HepG2 (cell line): ENCODE measurements around the gene ZNF48. TPM values are rescaled to one million over a fixed set of nuclear protein-coding genes. Genes with fewer than 3 reads are reported as not detected.
A peak's percentile ranks its signal among the peaks of the same experiment; 100 is the strongest.

Experiments used
- CBX5 ChIP-seq: sonication (generic); formaldehyde crosslinking; IDR thresholded peaks from 2 replicates; pipeline ENCODE4 v1.4.0; 2020; ENCODE audit warnings: missing genetic modification reagents, borderline replicate concordance
- CENPX ChIP-seq: sonication (generic); formaldehyde crosslinking; IDR thresholded peaks from 2 replicates; pipeline ENCODE4 v1.9.0; 2021; ENCODE audit warnings: mild to moderate bottlenecking, missing genetic modification reagents, moderate library complexity
- FOXJ3 ChIP-seq: sonication (generic); formaldehyde crosslinking; IDR thresholded peaks from 2 replicates; pipeline ENCODE4 v1.4.0; 2020; ENCODE audit warnings: missing genetic modification reagents, mild to moderate bottlenecking, borderline replicate concordance
- GATAD1 ChIP-seq: IDR thresholded peaks from 2 replicates; pipeline ENCODE4 v1.6.1; 2016; ENCODE audit warnings: missing genetic modification reagents, missing compliant biosample characterization
- HMGA1 ChIP-seq: sonication (generic); formaldehyde crosslinking; conservative IDR thresholded peaks from 2 replicates; pipeline ENCODE4 v1.4.0; 2020; ENCODE audit warnings: missing genetic modification reagents
- HNF4G ChIP-seq, 2 experiments: sonication (generic) in 1 of 2; formaldehyde crosslinking in 1 of 2; IDR thresholded peaks; 2 replicates each; pipeline versions ENCODE4 v1.4.0 to v1.6.1; 2011 to 2020; ENCODE audit warnings: borderline replicate concordance in 2 of 2, low read depth in 2 of 2, mild to moderate bottlenecking in 2 of 2, low read length in 1 of 2, missing genetic modification reagents in 1 of 2, moderate library complexity in 1 of 2
- ISX ChIP-seq: sonication (generic); formaldehyde crosslinking; conservative IDR thresholded peaks from 2 replicates; pipeline ENCODE4 v1.5.0; 2020; ENCODE audit warnings: missing genetic modification reagents
- NFIB ChIP-seq: sonication (generic); formaldehyde crosslinking; IDR thresholded peaks from 2 replicates; pipeline ENCODE4 v1.9.0; 2021; ENCODE audit warnings: missing genetic modification reagents, mild to moderate bottlenecking, borderline replicate concordance
- PRMT3 ChIP-seq: sonication (generic); formaldehyde crosslinking; IDR thresholded peaks from 2 replicates; pipeline ENCODE4 v1.8.1; 2022; ENCODE audit warnings: low read depth, mild to moderate bottlenecking, moderate library complexity, missing genetic modification reagents, borderline replicate concordance
- RBFOX2 ChIP-seq: fragments of 200-400 bp; formaldehyde crosslinking; IDR thresholded peaks from 2 replicates; pipeline ENCODE4 v1.6.1; 2017; ENCODE audit warnings: low read depth, mild to moderate bottlenecking, low read length
- SIN3A ChIP-seq: IDR thresholded peaks from 2 replicates; pipeline ENCODE4 v1.6.1; 2011; ENCODE audit warnings: low read depth, mild to moderate bottlenecking, control low read depth, low read length, borderline replicate concordance
- SOX6 ChIP-seq, 2 experiments: fragments of 450-650 bp in 1 of 2; sonication (generic) in 1 of 2; formaldehyde crosslinking in 1 of 2; IDR thresholded peaks; 2 replicates each; pipeline versions ENCODE4 v1.4.0 to v1.6.1; 2017 to 2020; ENCODE audit warnings: antibody characterized with exemption in 1 of 2, mild to moderate bottlenecking in 1 of 2, missing genetic modification reagents in 1 of 2
- TARDBP ChIP-seq: sonication (generic); formaldehyde crosslinking; IDR thresholded peaks from 2 replicates; pipeline ENCODE4 v1.8.0; 2022; ENCODE audit warnings: mild to moderate bottlenecking, missing genetic modification reagents
- TCF7L2 ChIP-seq: IDR thresholded peaks from 2 replicates; pipeline ENCODE4 v1.6.1; 2011; ENCODE audit warnings: mild to moderate bottlenecking, low read depth, low read length, moderate library complexity
- TRAFD1 ChIP-seq: sonication (generic); formaldehyde crosslinking; IDR thresholded peaks from 2 replicates; pipeline ENCODE4 v1.5.1; 2020; ENCODE audit warnings: missing genetic modification reagents, mild to moderate bottlenecking, borderline replicate concordance
- ZBTB7B ChIP-seq: sonication (generic); formaldehyde crosslinking; IDR thresholded peaks from 2 replicates; pipeline ENCODE4 v1.4.0; 2020; ENCODE audit warnings: missing genetic modification reagents
- ZFP62 ChIP-seq: sonication (generic); formaldehyde crosslinking; IDR thresholded peaks from 2 replicates; pipeline ENCODE4 v1.4.0; 2020; ENCODE audit warnings: missing genetic modification reagents
- ZNF317 ChIP-seq: sonication (generic); formaldehyde crosslinking; IDR thresholded peaks from 2 replicates; pipeline ENCODE4 v1.5.0; 2020; ENCODE audit warnings: mild to moderate bottlenecking, missing genetic modification reagents
- ZNF530 ChIP-seq: sonication (generic); formaldehyde crosslinking; IDR thresholded peaks from 2 replicates; pipeline ENCODE4 v1.5.0; 2020; ENCODE audit warnings: low read depth, mild to moderate bottlenecking, missing genetic modification reagents
- ZNF609 ChIP-seq: sonication (generic); formaldehyde crosslinking; IDR thresholded peaks from 2 replicates; pipeline ENCODE4 v1.4.0; 2020; ENCODE audit warnings: mild to moderate bottlenecking, missing genetic modification reagents, borderline replicate concordance
- ZNF747 ChIP-seq: sonication (generic); formaldehyde crosslinking; IDR thresholded peaks from 2 replicates; pipeline ENCODE4 v1.8.1; 2023; ENCODE audit warnings: missing genetic modification reagents, mild to moderate bottlenecking, borderline replicate concordance
- ZNF841 ChIP-seq: sonication (generic); formaldehyde crosslinking; IDR thresholded peaks from 2 replicates; pipeline ENCODE4 v1.8.1; 2023; ENCODE audit warnings: missing genetic modification reagents, borderline replicate concordance
- polyA plus RNA-seq, 8 experiments: library from polyadenylated mRNA; depleted of rRNA in 3 of 8; stranded (reverse) in 7 of 8; unstranded in 1 of 8; fragments of >200 nt; fragmentation: Illumina TruSeq in 4 of 8; extraction: Trizol in 4 of 8; gene quantifications; 2 replicates each; pipeline versions ENCODE4 v1.2.1 to v1.2.3, GENCODE V29; 2011 to 2016; ENCODE audit warnings: low read depth in 4 of 8, missing spikeins in 1 of 8, mixed read lengths in 1 of 8; ENCODE audit not compliant: insufficient read depth in 1 of 8
- total RNA-seq, 5 experiments: library from RNA; depleted of rRNA; stranded (reverse); fragments of >200 nt; fragmentation: Illumina TruSeq; extraction: Trizol; gene quantifications; 2 replicates each; pipeline ENCODE4 v1.2.3, GENCODE V29; 2016; ENCODE audit warnings: low read depth in 1 of 5

The ZNF48 gene
- total and polyA plus RNA-seq, 2 of the 13 experiments (the other 11 are each of a cell fraction or from before 2014, with no cell fraction given): 9.9 to 12.3 TPM

GRCh38 chr16:30355144-30355953 lies 39.9 kb upstream of the ZNF48 start, which contains the start of gene CD2BP2 (continued):
- TF ChIP-seq FOXJ3 (peak; percentile 12; the same call in 1 of the 2 replicates), NFIB (CRISPR knock-in tag) (peak; percentile 84; the same call in 1 of the 2 replicates), ISX (CRISPR knock-in tag) (peak; percentile 64; the same call in 1 of the 2 replicates), TARDBP (CRISPR knock-in tag) (peak; percentile 80), ZNF609 (CRISPR knock-in tag) (peak; percentile 62; the same call in 1 of the 2 replicates), GATAD1 (CRISPR knock-in tag) (peak; percentile 91), TCF7L2 (no peak), SIN3A (peak; percentile 75), RBFOX2 (peak; percentile 76), HMGA1 (CRISPR knock-in tag) (no peak), HNF4G (IDR thresholded peaks at IDR 0.05; ENCODE audit: borderline replicate concordance, low read depth, low read length) (peak; percentile 84; the same call in 1 of the 2 replicates), HNF4G (CRISPR knock-in tag; IDR thresholded peaks at IDR 0.05; ENCODE audit: borderline replicate concordance, low read depth) (no peak; the same call in 1 of the 2 replicates), ZNF841 (CRISPR knock-in tag) (no peak), SOX6 (IDR thresholded peaks at IDR 0.05) (no peak), SOX6 (CRISPR knock-in tag; IDR thresholded peaks at IDR 0.05) (peak; percentile 93), ZNF317 (CRISPR knock-in tag) (peak; percentile 18; the same call in 1 of the 2 replicates), TRAFD1 (CRISPR knock-in tag) (peak; percentile 61; the same call in 1 of the 2 replicates), ZBTB7B (CRISPR knock-in tag) (no peak), ZNF530 (CRISPR knock-in tag) (no peak), ZFP62 (CRISPR knock-in tag) (no peak), CENPX (CRISPR knock-in tag) (no peak), PRMT3 (CRISPR knock-in tag) (no peak; the same call in 1 of the 2 replicates), CBX5 (CRISPR knock-in tag) (no peak; the same call in 1 of the 2 replicates), ZNF747 (peak; percentile 53)
